Epithelial cell of esophagus (primary cell): ENCODE data around the gene GAB1.
A peak's percentile ranks its signal among the peaks of the same experiment; 100 is the strongest.

ENCODE experiments used
- DNase-seq: peaks from one replicate; pipeline ENCODE4 v3.0.0; 2010; ENCODE audit warnings: low read depth
- H3K4me3 ChIP-seq: 2 replicates; pipeline ENCODE4 v1.5.1; 2011; ENCODE audit warnings: mild to moderate bottlenecking, low read length, control low read depth
- CTCF ChIP-seq: IDR thresholded peaks from 2 replicates; pipeline ENCODE4 v1.5.1; 2011; ENCODE audit warnings: low read depth, mild to moderate bottlenecking, low read length, control low read depth, inconsistent platforms; ENCODE audit not compliant: insufficient read depth; ENCODE audit errors: missing control alignments

The GAB1 gene

GRCh38 chr4:143294710-143295275, 41.9 kb upstream of the GAB1 start:
- no peak overlapping the region for H3K4me3 ChIP-seq
- DNase-seq, result no peak
- no peak for TF ChIP-seq CTCF

GRCh38 chr4:143296397-143297067, 40.1 kb upstream of the GAB1 start:
- H3K4me3 ChIP-seq, result no peak overlapping the region
- peak; percentile 77 for DNase-seq
- no peak for TF ChIP-seq CTCF

- H3K4me3 ChIP-seq, result no peak overlapping the region
- peak; percentile 77 for DNase-seq
- TF ChIP-seq CTCF, result no peak
These were observed 35.8 kb upstream of the GAB1 start for GRCh38 chr4:143300860-143301259.

GRCh38 chr4:143302536-143302935, 34.1 kb upstream of the GAB1 start:
- no peak for DNase-seq
- no peak for TF ChIP-seq CTCF
- no peak overlapping the region for H3K4me3 ChIP-seq

- no peak for TF ChIP-seq CTCF
- H3K4me3 ChIP-seq, result no peak overlapping the region
- no peak for DNase-seq
These were observed 29.9 kb upstream of the GAB1 start for GRCh38 chr4:143306788-143307187.

GRCh38 chr4:143307531-143307930, 29.1 kb upstream of the GAB1 start:
- DNase-seq, result peak; percentile 44
- no peak for TF ChIP-seq CTCF
- no peak overlapping the region for H3K4me3 ChIP-seq

GRCh38 chr4:143308377-143308776, 28.3 kb upstream of the GAB1 start:
- H3K4me3 ChIP-seq, result no peak overlapping the region
- DNase-seq, result no peak
- TF ChIP-seq CTCF, result no peak
